Hematopoietic multipotent progenitor cell treated with erythropoietin and hydrocortisone succinate and interleukin-3 and kit ligand, for 6 days (in vitro differentiated cells): ENCODE data around the gene ACSL6.

ENCODE experiments used
- DNase-seq: peaks from one replicate; pipeline ENCODE4 v3.0.0-alpha.2; 2015

The ACSL6 gene, protein sequence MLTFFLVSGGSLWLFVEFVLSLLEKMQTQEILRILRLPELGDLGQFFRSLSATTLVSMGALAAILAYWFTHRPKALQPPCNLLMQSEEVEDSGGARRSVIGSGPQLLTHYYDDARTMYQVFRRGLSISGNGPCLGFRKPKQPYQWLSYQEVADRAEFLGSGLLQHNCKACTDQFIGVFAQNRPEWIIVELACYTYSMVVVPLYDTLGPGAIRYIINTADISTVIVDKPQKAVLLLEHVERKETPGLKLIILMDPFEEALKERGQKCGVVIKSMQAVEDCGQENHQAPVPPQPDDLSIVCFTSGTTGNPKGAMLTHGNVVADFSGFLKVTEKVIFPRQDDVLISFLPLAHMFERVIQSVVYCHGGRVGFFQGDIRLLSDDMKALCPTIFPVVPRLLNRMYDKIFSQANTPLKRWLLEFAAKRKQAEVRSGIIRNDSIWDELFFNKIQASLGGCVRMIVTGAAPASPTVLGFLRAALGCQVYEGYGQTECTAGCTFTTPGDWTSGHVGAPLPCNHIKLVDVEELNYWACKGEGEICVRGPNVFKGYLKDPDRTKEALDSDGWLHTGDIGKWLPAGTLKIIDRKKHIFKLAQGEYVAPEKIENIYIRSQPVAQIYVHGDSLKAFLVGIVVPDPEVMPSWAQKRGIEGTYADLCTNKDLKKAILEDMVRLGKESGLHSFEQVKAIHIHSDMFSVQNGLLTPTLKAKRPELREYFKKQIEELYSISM

DNA sequence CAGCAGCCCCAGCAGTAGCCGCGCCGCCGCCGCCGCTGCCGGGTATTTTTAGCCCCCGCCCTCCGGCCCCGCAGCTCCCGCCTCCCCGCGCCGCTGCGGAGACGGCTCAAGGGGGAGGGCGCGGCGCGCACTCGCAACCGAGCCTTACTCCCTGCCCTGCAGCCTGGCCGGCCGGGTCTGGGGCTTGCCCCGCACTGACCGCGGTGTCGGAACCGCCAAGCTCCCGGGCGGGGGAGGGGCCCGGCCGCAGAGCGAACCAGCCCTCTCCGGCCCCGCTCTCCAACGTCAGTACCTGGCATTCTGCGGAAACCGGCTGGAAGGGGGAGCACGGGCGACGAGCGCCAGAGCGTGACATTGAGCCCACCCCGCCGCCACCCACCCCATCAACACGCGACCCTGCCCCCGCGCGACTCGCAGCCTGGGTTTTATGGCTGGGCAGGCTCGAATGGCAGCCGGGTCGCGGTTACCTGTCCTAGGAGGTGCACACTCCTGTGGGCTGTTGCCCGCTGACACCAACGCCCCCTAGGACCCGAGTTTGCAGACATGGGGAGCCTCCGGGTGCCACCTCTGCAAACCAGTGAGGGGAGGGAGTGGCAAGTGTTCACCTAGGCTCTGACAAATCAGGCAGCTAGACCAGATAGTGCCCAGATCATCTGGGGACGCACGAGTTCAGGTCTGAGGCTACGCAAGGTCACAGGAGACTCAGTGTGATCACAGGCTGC lies at the start of gene ACSL6:
ACSL6 (minus strand) TSS at position 37 of the 722 bp plus-strand sequence. CDS start 105 bp downstream, outside the sequence.
- no peak for DNase-seq

DNA sequence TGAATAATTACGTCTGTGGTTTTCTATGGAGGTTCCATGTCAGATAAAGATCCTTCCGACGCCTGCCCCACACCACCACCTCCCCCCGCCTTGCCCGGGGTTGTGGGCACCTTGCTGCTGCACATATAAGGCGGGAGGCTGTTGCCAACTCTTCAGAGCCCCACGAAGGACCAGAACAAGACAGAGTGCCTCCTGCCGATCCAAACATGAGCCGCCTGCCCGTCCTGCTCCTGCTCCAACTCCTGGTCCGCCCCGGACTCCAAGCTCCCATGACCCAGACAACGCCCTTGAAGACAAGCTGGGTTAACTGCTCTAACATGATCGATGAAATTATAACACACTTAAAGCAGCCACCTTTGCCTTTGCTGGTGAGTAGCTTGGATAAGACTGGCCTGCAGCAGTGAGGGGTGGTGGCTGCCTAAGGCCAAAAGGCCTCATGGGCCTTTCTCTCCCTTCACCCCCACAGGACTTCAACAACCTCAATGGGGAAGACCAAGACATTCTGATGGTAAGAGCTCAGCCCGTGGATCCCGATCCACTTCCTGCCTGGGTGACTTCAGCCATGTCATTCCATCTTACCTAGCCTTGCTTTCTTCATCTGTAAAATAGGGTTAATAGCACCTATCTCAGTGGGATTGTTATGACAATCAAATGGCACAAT lies 49.2 kb upstream of the ACSL6 start, which contains the start of gene IL3:
IL3 (plus strand) TSS at position 155 of the 661 bp plus-strand sequence; CDS start at position 207, 52 bp downstream.
- DNase-seq, result no peak

DNA sequence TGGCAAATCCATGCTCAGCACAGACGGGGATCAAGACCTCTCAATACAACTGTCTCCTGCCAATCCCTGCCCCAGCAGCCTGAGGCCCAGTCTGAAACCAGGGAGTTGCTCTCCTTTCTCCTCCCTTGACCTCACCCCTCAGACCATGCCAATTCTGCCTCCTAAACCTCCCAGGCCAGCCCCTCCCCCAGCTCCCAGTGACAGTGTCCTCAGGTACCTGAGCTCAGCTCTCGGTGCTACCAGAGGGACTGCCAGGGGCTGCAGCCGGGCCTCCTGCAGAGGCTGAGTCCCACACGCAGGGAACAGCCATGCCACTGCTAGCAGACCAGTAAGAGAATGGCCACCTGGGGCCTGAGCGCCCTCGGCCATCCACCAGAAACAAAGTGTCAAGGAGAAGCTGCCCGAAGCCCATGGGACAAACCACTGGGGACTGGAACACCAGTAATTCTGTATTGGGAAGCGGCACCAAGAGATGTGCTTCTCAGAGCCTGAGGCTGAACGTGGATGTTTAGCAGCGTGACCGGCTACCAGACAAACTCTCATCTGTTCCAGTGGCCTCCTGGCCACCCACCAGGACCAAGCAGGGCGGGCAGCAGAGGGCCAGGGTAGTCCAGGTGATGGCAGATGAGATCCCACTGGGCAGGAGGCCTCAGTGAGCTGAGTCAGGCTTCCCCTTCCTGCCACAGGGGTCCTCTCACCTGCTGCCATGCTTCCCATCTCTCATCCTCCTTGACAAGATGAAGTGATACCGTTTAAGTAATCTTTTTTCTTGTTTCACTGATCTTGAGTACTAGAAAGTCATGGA lies 48.4 kb upstream of the ACSL6 start:
- DNase-seq, result no peak

DNA sequence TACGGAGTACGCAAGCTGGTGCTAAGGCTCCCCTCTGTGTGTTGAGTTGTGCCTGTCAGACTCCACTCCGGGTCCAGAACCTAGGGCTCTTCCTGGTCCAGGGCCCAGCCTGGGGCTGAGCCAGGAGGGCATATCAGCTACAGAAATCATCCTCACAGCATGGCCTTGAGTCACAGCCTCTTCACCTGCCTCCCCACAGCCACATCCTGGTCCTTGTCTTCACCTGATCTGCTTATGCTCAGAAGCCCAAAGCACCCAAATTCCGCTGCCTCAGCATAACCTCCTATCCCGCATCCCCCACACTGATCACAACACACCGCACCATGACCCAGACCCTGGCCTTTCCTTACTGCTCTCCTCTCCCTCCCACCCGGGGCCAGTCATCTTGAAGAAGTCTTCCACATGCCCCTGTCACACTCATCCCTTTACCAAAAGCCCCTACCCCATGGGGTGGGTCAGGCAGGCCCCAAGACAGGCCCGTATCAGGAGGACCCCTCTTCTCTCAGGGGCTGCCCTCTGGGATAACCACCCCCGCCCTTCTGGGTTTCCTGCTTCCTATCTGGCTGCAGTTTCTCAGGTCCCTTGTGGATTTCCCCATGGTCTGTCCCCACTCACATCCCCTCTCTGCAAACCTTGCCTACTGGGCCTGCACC lies 47.7 kb upstream of the ACSL6 start:
- no peak for DNase-seq

DNA sequence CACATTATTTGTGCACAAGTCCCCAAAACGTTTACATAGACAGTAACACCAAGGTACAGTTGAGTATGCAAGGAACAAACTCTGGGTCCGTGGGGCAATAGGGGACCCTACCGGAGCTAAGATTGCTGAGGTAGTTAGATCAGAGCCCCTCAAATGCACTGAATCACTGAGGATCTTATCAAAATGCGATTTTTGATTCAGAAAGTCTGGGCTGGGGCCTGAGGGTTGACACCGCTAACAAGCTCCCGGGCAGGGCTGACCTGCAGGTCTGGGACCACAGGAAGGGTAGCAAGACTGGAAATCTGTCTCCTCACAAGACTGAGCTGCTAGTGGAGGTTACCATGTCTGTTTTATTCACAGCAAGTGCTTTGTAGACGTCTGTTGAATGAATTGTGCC lies 47.2 kb upstream of the ACSL6 start:
- no peak for DNase-seq

DNA sequence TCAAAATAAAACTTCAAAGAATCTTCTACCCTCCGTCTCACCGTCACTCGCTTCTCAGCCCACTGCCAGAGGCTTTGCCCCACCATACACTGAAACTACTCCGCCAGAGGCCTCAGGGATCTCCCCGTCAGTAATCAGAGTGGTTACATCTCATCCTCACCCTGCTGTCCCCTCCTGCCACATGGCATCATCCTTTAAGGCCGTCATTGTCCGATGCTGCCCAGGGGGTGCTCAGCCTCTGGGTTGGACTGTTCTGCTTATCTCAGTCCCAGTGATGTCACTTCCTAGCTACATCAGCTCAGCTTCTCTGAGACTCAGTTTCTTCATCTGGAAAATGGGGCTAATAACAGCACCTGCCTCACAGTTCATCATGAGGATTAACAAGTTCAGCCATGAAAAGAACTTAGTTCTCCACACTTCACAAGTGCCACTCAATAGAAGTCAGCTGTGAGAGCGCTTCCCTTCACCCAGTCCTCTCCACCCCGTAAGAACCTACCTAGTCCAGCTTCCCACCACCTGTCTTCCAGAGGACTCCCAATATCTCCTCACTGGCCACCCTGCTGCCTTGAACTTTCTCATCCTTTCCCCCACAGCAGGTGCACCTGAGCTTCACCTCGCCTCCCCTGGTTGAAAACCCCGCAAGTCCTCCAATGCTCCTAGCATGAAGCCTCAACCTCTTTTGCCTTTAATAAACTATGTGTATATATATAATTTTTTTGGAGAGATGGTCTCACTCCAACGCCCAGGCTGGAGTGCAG lies 46.2 kb upstream of the ACSL6 start:
- no peak for DNase-seq

DNA sequence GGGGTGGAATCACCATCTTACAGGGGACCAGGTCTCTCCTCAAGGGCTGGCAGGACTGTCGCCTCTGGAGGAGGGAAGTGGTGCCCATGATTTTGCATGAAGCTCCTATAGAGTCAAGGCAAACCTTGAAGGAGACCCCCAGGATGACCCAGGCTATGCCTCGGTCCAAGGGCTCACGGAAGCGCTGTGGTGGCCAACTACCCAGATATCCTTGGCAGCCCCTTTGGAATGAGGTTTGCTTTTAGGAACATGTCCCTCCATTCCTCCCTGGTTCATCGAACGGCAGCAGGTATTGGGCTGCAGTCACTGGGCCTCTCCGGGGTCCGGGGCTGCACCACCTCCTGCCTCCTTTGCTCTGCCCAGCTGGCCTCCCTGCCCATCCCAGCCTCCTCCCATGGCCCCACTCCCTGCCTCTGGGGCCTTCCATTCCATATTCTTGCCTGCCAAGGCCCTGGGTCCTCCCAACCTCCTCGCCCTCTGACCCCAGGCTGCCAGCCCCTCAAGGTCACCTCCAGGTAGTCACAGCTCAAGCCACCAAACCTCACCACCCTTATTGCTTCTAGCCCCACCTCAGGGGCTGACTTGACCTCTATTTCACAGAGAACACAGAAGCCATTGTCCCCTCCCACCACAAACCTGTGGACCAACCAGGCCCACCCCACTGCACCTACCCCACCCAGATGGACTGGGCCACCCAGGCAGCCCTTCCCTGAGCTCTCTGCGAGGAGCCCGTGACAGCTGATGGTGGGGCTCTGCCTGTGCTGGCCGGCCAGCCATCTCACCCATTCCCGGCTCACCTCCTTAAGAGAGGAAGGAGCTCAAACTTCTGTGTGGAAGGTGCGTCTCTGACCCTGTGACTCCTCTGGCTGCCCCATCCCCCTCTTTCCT lies 45.4 kb upstream of the ACSL6 start:
- DNase-seq, result no peak

DNA sequence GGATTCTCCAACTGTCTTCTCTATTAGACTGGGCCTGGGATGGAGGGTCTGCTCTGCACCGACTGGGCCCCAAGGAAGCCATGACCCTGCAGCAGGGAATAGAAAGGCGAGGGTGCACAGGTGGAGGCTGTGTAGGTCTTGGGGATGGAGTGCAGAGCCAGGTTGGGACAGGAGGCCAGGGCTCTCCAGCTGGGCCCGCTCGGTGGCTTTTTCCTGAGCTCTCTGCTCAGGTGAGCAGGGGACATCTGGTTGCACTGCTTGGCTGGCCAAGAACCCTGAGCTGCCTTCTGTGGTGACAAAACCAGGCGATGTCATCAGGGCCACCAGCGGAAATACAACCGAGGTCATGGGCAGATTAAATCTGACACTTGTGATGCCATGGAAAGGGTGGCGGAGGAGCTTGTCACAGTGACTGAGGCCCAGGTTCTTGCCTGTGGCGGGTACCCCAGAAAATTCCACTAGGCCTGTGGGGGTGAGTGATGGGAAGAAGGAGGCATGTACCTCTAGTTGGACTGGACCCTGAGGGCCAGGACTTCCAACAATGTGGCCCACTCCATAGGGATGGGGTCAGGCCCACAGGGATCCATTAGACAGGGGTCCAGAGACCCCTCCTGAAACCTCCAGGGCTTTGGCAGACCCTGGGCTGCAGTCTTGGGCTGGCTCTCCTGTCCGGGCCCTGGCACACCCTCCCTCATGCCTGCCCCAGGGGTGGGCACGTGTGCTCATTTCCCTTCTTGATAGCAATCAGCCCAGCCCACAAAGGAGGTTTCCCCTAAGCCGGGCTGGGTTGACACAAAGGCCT lies 44.6 kb upstream of the ACSL6 start:
- DNase-seq, result peak; percentile 81

DNA sequence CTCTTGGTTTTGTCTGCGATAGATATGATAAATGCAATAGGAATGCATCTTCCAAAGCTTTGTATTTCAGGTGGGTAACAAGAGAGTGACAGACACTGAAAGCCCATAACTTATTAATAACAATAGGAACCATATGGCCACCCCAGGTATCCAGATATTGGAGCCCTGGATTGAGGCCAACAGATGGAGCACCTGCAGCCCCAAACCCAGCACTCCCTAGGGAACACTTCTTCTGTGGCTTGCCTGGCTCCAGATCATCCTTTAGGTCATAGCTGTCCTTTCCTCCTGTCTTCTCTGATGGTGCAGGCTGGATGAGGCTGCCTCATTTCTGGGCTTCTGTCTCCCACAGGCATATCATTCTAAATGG lies 44.0 kb upstream of the ACSL6 start:
- DNase-seq, result no peak

DNA sequence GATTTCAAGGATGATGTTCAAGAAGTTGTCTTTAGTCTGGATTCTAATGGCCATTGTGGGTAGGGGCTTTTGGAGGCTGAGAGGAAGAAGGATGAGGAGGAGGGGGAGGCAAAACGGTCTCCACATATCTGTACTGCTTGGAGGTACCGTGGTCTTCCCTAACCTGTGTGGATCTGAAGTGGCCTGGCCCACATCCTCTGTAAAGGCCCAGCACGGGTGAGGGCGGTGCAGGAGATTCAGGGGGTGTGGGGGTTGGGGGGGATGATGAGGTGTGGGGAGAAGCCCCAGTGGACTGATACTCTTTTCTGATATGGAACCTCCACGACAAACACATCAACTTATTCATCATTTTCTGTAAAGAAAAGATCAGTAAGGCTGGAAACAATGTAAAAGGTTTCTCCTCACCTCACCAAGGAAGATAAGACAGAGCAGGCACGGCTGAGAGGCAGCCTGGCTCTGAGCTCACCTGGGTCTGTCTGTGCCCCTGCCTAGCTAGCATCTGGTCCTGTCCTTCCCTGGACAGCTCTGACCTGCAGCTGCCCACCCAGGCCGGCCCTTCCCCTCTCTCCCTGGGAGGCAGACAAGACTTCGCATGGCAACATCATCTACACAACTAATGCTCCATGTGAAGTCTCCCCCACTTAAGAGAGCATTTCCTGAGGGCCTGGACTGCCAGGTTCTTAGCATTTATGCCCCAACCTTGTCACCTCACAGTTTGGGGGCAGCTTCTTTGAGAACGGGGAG lies 43.4 kb upstream of the ACSL6 start:
- no peak for DNase-seq

DNA sequence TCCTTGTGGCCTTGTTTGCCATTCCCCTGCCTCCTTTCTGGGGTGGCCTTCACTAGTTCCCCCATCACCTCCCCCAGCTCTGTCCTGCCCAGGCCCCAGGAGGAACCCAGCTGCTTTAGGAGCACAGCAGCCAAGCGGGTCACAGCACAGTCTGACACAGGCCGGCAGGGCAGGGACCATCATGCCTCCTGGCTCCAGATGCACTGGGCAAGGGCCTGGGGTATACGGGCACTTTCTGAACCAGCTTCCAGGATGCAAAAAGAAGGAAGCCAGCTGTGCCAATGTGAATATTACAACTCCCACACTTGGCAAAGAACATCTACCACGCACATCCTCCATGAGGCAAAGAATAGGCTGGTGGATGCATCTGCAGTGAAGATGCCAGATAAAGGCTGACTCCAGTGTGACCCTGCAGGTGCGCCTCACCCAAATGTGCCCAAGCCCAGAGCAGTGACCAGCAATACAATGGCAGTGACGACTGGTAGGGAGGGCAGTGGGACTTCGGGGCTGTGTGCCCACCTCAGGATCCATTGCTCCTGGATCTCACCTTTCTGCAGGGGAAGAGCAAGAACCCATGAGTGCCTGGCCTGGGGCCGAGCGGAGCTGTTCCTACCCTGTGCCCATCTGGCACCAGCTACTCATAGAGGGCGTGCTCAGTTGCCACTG lies 42.7 kb upstream of the ACSL6 start:
- DNase-seq, result no peak

DNA sequence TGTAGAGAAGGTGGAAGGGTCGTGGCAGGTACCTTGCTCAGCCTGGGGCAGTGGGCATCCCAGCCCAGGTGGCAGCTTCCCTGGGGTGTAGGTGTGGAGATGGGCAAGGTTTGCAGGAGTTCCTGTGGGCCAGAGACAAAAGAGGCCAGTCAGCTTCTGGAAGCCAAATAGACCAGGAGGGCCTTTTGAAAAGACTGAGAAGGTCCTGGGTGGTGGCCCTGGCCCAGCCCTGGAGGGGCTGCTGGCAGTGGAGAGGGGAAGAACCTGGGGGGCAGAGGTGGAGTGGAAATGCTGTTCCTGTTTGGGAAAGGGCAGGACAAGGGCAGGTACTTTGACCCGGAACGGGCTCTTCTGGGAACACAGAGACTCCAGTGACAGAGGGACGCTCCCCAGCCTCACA lies 42.0 kb upstream of the ACSL6 start:
- DNase-seq, result no peak

DNA sequence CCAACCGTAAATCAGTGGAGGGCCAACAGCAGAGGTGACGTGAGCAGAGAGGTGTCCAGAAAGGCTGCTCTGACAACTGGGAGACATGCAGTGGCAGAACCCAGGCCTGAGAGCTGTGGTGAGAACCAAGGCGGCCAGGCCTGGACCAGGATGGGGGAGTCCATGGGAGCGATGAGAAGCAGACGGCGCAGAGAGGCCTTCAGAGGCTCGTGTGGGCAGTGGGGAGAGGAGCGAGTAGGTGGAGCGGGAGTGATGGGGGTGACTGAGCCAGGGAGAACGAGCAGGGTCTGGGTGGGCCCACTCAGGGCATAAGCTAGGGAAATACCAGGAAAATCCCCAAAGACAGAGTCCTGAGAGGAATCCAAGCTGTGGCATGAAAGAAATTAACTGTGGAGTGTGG lies 41.1 kb upstream of the ACSL6 start:
- no peak for DNase-seq

DNA sequence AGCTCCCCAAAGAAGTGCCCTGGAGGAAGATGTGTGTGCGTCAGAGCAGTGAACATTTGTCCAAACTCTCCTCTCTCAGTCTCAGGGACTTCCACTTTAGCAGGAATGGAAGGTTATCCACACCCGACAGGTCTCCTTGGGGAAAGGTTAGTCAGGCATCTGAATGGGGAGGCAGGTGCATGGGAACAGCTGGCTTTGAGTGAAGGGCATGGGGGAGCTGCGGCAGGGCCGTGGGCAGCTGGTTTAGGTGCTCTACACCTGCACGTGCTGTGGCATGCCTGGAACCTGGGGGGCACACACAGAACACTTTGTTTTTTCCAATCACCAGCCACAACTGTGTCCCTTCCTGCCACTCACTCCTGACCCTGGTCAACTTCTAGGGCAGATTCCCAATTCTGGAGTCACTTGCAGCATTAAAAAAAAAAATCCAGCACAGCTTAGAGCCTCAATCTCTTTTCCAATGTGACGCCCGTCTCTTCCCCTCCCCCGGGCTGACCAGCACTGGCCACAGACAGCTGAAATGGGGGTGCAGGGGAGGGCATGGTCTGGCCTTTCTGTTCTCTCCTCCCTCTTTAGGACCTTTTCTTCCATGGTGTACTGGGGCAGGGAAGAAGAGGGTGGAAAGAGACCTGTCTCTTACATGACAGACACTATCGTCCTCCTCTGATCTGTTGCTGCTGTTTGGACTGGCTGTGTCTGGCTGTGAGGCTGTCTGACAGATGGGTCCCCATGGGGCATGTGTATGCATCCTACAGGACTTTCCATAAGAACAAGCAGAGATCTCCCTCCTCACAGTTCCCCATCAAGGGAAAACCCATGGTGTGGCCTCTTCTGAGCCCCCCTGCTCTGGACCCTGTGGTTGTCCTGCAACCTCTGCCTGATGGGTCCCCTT lies 39.4 kb upstream of the ACSL6 start:
- no peak for DNase-seq

DNA sequence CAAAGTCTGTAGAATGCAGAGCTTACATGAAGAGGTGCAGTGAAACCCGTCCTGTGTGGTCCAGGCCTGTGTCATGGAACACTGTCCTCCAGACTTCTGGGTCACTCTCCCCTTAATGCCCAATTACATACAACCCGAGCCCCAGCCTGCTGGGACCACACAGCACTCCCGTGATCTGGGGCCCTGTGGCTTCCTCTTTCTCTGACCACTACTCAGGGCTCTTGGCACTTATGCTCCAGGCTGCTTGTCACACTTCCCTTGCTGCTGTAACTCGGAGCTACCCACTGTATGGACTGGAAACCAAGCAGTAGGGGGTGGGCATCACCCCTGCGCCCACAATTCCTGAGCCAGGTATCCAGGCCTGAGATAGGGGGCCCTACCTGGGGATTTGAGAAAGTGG lies 38.7 kb upstream of the ACSL6 start:
- DNase-seq, result peak; percentile 74

DNA sequence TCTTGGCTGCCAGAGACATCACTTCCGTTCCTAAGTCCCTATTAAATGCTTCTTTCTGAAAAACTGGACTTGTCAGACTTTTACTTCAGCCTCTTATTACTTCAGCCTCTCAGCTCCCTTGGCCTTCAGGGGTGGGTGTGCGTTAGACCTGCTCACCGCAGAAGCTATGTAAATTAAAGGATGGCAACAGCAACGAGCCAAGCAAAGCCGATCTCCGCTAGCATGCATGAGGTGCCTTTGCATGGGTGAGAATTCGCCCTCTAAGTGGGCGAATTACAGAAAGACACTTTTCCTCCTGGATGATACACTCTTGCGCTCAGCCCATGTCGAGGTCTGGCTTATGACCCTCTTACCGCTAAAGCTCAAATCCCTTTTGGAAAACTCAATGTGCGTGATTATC lies 38.1 kb upstream of the ACSL6 start:
- DNase-seq, result no peak

DNA sequence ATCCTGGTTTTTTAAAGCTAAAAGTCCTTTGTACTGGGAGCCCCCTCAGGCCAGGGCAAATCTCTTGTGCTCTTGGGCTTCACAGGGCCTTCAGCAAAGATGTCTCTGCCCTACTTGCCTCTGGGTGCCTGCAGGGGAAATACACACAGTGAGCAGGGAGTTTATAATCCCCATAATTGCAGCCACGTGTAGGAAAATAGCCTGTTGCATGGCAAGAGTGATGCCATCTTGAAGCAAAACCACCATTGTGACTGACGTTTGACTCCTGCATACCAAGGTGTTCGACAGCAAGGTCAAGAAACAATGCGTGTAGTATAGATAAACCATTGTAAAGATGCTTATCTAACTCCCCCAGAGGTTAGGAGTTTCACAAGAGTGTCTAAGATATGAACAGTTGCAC lies 37.6 kb upstream of the ACSL6 start:
- DNase-seq, result peak; percentile 42
